ENCODE results near the gene VILL. TPM values are rescaled to one million over a fixed set of nuclear protein-coding genes. Genes with fewer than 3 reads are reported as not detected.

VILL gene
- total and polyA plus RNA-seq, 10 of the 15 experiments (the other 5 are each of a cell fraction or from before 2014, with no cell fraction given): 0.15 to 5.4 (median 2.1) TPM; not detected in 1

DNA sequence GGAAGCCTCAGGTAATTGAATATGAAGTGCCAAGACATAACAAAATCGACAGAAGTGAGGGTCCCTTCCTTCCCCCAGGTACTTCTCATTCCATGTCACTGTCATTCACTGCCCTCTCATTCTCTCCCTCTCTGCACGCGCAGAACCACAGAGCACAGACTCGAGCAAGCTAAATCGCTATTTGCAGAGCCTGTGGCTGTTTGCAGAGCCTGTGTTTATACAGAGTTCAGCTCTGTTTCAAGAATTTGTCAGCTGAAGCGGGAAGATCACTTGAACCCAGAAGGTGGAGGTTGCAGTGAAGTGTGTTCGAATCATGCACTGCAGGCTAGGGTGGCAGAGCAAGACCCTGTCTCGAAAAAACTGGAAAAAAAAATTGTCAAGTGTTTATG lies 2.5 kb downstream of the VILL start:
- no peak overlapping the region for H3K4me3 ChIP-seq
- no peak overlapping the region for H3K27ac ChIP-seq (ENCODE audit: control insufficient read depth, insufficient read depth)
- H3K79me2 ChIP-seq (ENCODE audit: control insufficient read depth, insufficient read depth, low read length): no peaks in the 10 kb centered on the region; the same call in 1 of the 2 replicates
- ChIA-PET RAD21 (ENCODE audit: unreplicated experiment) (no interaction called here), CTCF (interaction anchor here (1.6 kb wide), 1 partner anchor 21 kb away, joined by 4 read pairs; no protein-coding TSS in a partner anchor), POLR2A (no interaction called here), SMC1A (ENCODE audit: uncharacterized antibody, unreplicated experiment) (no interaction called here)
- WGBS (ENCODE audit: insufficient coverage, insufficient replicate concordance, low lambda C conversion rate, missing lambda C conversion rate): 93% methylated on average over 8 of the region's 8 CpGs
- no peaks in the 10 kb centered on the region for H4K20me1 ChIP-seq (ENCODE audit: control insufficient read depth, insufficient read depth)
- no peak for TF ChIP-seq ZBTB33 (IDR thresholded peaks at IDR 0.05)
- no peak for DNase-seq (ENCODE audit: low read depth, low spot score)
- H3K9me3 ChIP-seq (replicated peaks; ENCODE audit: control insufficient read depth, insufficient read depth, low read length): no peaks in the 10 kb centered on the region
- intact Hi-C loops (cut with micrococcal nuclease; ENCODE audit: unreplicated experiment) (no loop called here), in situ Hi-C loops (cut with MboI) (no loop called here)
- FAIRE-seq: no peak
- H2AFZ ChIP-seq (ENCODE audit: control insufficient read depth, low read depth, low read length): no peak overlapping the region; the same call in 1 of the 2 replicates
- H3K4me1 ChIP-seq (ENCODE audit: control insufficient read depth, insufficient read depth, low read length): peaks cover 10% of the 10 kb centered on the region
- no peak for ATAC-seq
- no peaks in the 10 kb centered on the region; a peak in 1 of 4 replicates for H3K36me3 ChIP-seq (ENCODE audit: control insufficient read depth in 2 of 2, insufficient read depth in 2 of 2, low read length in 1 of 2)
- no peak overlapping the region for H3K9ac ChIP-seq (ENCODE audit: control insufficient read depth, insufficient read depth, low read length)
- H3K4me2 ChIP-seq (ENCODE audit: control insufficient read depth, insufficient read depth): no peak overlapping the region
- H3K27me3 ChIP-seq (replicated peaks in 1 of 2; ENCODE audit: control insufficient read depth in 2 of 2, insufficient read depth in 2 of 2, low read length in 1 of 2): no peaks in the 10 kb centered on the region
- BruUV-seq (replicated peaks): no TSS peak

GRCh38 chr3:37993460-37993819 lies 2.9 kb downstream of the VILL start:
- 65% methylated on average over 6 of the region's 6 CpGs for WGBS (ENCODE audit: insufficient coverage, insufficient replicate concordance, low lambda C conversion rate, missing lambda C conversion rate)
- FAIRE-seq: peak; percentile 83
- Histone ChIP-seq H3K4me1 (ENCODE audit: control insufficient read depth, insufficient read depth, low read length) (peaks cover 14% of the 10 kb centered on the region), H3K27me3 (replicated peaks in 1 of 2; ENCODE audit: control insufficient read depth in 2 of 2, insufficient read depth in 2 of 2, low read length in 1 of 2) (no peaks in the 10 kb centered on the region), H3K4me3 (peak overlapping the region; percentile 65; the same call in 1 of the 2 replicates), H3K36me3 (ENCODE audit: control insufficient read depth in 2 of 2, insufficient read depth in 2 of 2, low read length in 1 of 2) (no peaks in the 10 kb centered on the region; a peak in 1 of 4 replicates), H3K79me2 (ENCODE audit: control insufficient read depth, insufficient read depth, low read length) (no peaks in the 10 kb centered on the region; the same call in 1 of the 2 replicates), H4K20me1 (ENCODE audit: control insufficient read depth, insufficient read depth) (no peaks in the 10 kb centered on the region), H2AFZ (ENCODE audit: control insufficient read depth, low read depth, low read length) (peak overlapping the region; percentile 84), H3K9ac (ENCODE audit: control insufficient read depth, insufficient read depth, low read length) (no peak overlapping the region; the same call in 1 of the 2 replicates), H3K4me2 (ENCODE audit: control insufficient read depth, insufficient read depth) (peak overlapping the region; percentile 73), H3K9me3 (replicated peaks; ENCODE audit: control insufficient read depth, insufficient read depth, low read length) (no peaks in the 10 kb centered on the region), H3K27ac (ENCODE audit: control insufficient read depth, insufficient read depth) (no peak overlapping the region)
- ChIA-PET CTCF (interaction anchor here (1.6 kb wide), 1 partner anchor 21 kb away, joined by 4 read pairs; no protein-coding TSS in a partner anchor), SMC1A (ENCODE audit: uncharacterized antibody, unreplicated experiment) (no interaction called here), POLR2A (no interaction called here), RAD21 (ENCODE audit: unreplicated experiment) (no interaction called here)
- no peak for ATAC-seq
- DNase-seq (ENCODE audit: low read depth, low spot score): no peak
- in situ Hi-C loops (cut with MboI) (no loop called here), intact Hi-C loops (cut with micrococcal nuclease; ENCODE audit: unreplicated experiment) (no loop called here)
- no TSS peak for BruUV-seq (replicated peaks)
- TF ChIP-seq E4F1 (IDR thresholded peaks at IDR 0.05; ENCODE audit: borderline replicate concordance, partially characterized antibody): no peak
- no peak for TF ChIP-seq CHD1 (IDR thresholded peaks at IDR 0.05; ENCODE audit: low read depth, low read length)
- no peak for TF ChIP-seq ZNF384 (IDR thresholded peaks at IDR 0.05; ENCODE audit: borderline replicate concordance, low read depth, low read length)
- TF ChIP-seq RFX5 (IDR thresholded peaks at IDR 0.05; ENCODE audit: low read depth, low read length): no peak
- TF ChIP-seq GABPA (IDR thresholded peaks at IDR 0.05; ENCODE audit: low read depth): no peak
- TF ChIP-seq PBX3 (IDR thresholded peaks at IDR 0.05; ENCODE audit: insufficient replicate concordance, low read depth, low read length): no peak
- no peak for TF ChIP-seq RBBP5 (conservative IDR thresholded peaks at IDR 0.05)
